Nephron progenitor cell (in vitro differentiated cells): ENCODE data around the gene TM9SF2.
"Not testable (repeated sequence)": the region's sequence is repeated elsewhere in the genome, so short reads cannot be mapped to it uniquely, and the experiment has no call there.

Experiments used
- DNase-seq: peaks from one replicate; pipeline ENCODE4 v3.0.0; 2021
- H3K27ac Mint-ChIP-seq: 2 replicates; pipeline ENCODE4 v1.8.0; 2021; ENCODE audit warnings: mild to moderate bottlenecking, moderate library complexity, mixed read lengths
- H3K27me3 Mint-ChIP-seq: 2 replicates; pipeline ENCODE4 v1.8.0; 2021; ENCODE audit warnings: mild to moderate bottlenecking, low read depth, mixed read lengths; ENCODE audit not compliant: poor library complexity
- H3K36me3 Mint-ChIP-seq: 2 replicates; pipeline ENCODE4 v1.8.0; 2021; ENCODE audit warnings: low read depth, mixed read lengths
- H3K4me1 Mint-ChIP-seq: 2 replicates; pipeline ENCODE4 v1.8.0; 2021; ENCODE audit warnings: mixed read lengths
- H3K4me3 Mint-ChIP-seq: 2 replicates; pipeline ENCODE4 v1.8.0; 2021; ENCODE audit warnings: mild to moderate bottlenecking, moderate library complexity, mixed read lengths
- H3K9me3 Mint-ChIP-seq: 2 replicates; pipeline ENCODE4 v1.8.0; 2021; ENCODE audit warnings: mild to moderate bottlenecking, moderate library complexity, mixed read lengths
- TF ChIP-seq, protein P1 (sequence below): fragments of 200-600 bp; sonication (generic); IDR thresholded peaks from 2 replicates; pipeline ENCODE4 v1.5.0; 2021; ENCODE audit warnings: antibody characterized with exemption

The TM9SF2 gene

DNA sequence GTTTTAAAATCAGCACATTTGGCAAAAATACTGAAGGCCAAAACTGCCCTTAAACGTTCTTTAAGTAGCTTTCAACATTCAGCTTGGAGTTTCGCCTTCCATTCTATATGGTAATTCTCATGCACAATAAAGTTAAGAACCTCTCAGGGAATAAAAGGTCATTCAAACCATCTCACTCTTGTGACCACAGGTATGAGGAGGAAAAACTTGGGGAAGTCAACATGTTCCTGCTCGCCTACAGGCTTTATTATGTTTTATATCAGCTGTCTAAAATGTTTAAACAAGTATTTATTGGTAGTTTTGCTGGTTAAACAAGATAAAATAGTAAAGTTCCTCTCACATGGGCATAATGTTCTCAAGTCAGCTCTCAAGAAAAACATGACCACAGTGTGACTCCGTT is 19.9 kb upstream of the TM9SF2 start:
- TF ChIP-seq, protein P1, sequence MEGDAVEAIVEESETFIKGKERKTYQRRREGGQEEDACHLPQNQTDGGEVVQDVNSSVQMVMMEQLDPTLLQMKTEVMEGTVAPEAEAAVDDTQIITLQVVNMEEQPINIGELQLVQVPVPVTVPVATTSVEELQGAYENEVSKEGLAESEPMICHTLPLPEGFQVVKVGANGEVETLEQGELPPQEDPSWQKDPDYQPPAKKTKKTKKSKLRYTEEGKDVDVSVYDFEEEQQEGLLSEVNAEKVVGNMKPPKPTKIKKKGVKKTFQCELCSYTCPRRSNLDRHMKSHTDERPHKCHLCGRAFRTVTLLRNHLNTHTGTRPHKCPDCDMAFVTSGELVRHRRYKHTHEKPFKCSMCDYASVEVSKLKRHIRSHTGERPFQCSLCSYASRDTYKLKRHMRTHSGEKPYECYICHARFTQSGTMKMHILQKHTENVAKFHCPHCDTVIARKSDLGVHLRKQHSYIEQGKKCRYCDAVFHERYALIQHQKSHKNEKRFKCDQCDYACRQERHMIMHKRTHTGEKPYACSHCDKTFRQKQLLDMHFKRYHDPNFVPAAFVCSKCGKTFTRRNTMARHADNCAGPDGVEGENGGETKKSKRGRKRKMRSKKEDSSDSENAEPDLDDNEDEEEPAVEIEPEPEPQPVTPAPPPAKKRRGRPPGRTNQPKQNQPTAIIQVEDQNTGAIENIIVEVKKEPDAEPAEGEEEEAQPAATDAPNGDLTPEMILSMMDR = no peak
- H3K27ac Mint-ChIP-seq = no peak overlapping the region
- peaks cover 12% of the 10 kb centered on the region for H3K27me3 Mint-ChIP-seq
- no peak for DNase-seq
- no peak overlapping the region for H3K4me3 Mint-ChIP-seq
- no peaks in the 10 kb centered on the region for H3K36me3 Mint-ChIP-seq
- H3K9me3 Mint-ChIP-seq = no peaks in the 10 kb centered on the region
- H3K4me1 Mint-ChIP-seq = peaks cover 12% of the 10 kb centered on the region

DNA sequence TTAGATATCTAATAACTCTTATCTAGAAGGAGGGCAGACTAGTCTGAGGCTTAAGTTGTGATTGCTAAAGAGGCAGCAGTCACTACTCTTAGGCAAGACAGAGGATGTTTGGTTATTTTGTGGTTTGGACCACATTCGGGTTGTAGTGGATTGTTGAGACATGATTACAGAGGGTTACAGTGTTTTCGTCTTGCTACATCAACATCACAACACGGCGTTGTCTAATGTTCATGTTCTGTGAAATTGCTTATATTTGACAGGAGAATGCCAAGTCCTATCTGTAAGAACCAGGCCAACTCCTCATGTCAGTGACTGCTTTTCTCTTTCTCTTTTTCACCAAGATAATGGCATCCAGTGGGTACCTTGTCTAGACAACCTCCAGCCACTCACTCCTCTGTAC is 16.8 kb upstream of the TM9SF2 start:
- TF ChIP-seq, protein P1 = no peak
- Mint-ChIP-seq H3K27me3 (peaks cover 12% of the 10 kb centered on the region), H3K4me1 (no peaks in the 10 kb centered on the region), H3K27ac (no peak overlapping the region), H3K36me3 (no peaks in the 10 kb centered on the region), H3K9me3 (no peaks in the 10 kb centered on the region), H3K4me3 (no peak overlapping the region)
- no peak for DNase-seq

DNA sequence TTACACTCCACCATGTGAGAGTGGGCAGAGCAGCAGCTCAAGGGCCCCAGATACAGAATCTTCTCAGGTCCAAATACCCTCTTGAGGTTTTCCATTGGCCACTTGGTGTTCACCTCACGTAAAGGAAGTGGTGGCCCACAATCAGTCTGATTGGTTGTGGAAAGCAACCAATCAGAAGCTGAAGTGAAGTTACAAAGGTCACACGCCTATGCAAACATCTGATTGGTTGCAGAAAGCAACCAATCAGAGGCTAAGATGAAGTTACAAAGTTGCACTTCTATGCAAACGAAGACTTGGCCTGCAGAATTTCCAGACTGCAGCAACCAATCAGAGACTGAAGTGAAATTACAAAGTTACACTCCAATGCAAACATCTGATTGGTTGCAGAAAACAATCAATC is 14.3 kb upstream of the TM9SF2 start:
- no peaks in the 10 kb centered on the region for H3K36me3 Mint-ChIP-seq
- H3K9me3 Mint-ChIP-seq = no peaks in the 10 kb centered on the region
- no peaks in the 10 kb centered on the region for H3K4me1 Mint-ChIP-seq
- no peak for DNase-seq
- H3K4me3 Mint-ChIP-seq = no peak overlapping the region
- H3K27me3 Mint-ChIP-seq = peaks cover 16% of the 10 kb centered on the region
- TF ChIP-seq, protein P1 = no peak
- no peak overlapping the region for H3K27ac Mint-ChIP-seq

DNA sequence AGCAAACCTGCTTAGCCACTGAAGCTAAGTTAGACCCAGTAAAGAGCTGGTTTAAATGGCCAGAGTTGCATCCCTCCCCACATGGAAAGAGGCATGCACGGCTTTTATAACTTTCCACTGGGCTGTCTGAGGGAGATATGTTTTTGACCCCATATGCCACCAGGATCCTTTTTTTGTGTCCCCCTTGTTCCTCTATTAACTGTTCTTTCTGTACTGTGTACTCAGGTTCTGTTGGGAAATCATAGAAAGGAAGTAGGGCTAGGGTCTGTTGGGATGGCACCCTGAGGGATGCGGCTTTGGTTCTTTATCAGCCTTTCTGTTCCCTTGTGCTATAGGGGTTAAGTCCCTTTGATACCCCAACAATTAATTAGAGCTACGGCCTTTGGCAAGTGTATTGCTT is 12.2 kb upstream of the TM9SF2 start:
- Mint-ChIP-seq H3K4me3 (no peak overlapping the region), H3K36me3 (no peaks in the 10 kb centered on the region), H3K27me3 (peaks cover 12% of the 10 kb centered on the region), H3K4me1 (no peaks in the 10 kb centered on the region), H3K9me3 (peaks cover 4% of the 10 kb centered on the region), H3K27ac (no peak overlapping the region)
- TF ChIP-seq, protein P1 = no peak
- no peak for DNase-seq

DNA sequence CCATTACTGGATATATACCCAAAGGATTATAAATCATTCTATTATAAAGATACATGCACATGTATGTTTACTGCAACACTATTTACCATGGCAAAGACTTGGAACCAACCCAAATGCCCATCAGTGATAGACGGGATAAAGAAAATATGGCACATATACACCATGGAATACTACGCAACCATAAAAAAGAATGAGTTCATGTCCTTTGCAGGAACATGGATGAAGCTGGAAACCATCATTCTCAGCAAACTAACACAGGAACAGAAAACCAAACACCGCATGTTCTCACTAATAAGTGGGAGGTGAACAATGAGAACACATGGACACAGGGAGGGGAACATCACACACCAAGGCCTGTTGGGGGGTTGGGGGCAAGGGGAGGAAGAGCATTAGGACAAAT is 9.5 kb upstream of the TM9SF2 start:
- not testable (repeated sequence) for DNase-seq, H3K4me3 Mint-ChIP-seq, H3K36me3 Mint-ChIP-seq, H3K4me1 Mint-ChIP-seq, H3K27ac Mint-ChIP-seq
- H3K9me3 Mint-ChIP-seq = peaks cover 16% of the 10 kb centered on the region
- H3K27me3 Mint-ChIP-seq = peaks cover 17% of the 10 kb centered on the region

DNA sequence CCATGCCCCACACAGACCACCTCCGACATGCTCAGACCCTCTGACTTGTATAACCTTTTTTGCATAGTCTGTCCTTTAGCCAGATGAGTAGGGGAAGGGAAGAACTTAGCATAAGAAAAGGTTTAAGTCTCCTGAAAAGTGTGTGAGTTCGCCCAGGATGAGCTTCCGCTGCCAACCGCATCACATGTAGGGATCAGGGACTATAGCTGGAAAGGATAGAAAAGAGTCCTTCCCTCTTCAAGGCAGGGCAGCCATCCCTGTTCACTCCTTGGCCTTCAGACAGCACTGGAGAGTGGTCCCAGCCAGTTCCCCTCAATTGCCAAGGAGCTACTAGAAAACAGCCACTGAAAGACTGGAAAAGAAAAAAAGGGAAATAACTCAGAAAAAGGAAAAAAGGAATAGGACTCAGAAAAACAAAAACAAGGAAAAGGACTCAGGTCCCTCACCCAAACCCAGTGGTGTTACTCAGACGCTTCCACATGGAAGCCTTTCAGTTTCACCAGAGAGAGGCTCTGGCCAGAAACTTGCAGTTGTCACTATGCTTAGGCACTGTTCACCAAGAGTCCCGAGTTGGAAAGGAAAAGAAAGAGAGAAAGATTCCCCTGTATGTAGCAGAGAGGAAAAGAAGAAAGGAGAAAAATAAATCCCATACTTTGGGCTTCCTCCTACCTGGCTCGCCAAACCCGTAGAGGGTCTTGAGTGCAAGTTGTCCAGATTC is 5.6 kb upstream of the TM9SF2 start:
- peaks cover 9% of the 10 kb centered on the region for H3K36me3 Mint-ChIP-seq
- DNase-seq = no peak
- H3K27me3 Mint-ChIP-seq = peaks cover 14% of the 10 kb centered on the region
- H3K27ac Mint-ChIP-seq = no peak overlapping the region
- peaks cover 22% of the 10 kb centered on the region for H3K4me1 Mint-ChIP-seq
- H3K9me3 Mint-ChIP-seq = peaks cover 37% of the 10 kb centered on the region
- H3K4me3 Mint-ChIP-seq = peak overlapping the region; percentile 7
- TF ChIP-seq, protein P1 = no peak
